H9 (cell line): Measurements from ENCODE around the gene DOK5. TPM values are rescaled to one million over a fixed set of nuclear protein-coding genes. Genes with fewer than 3 reads are reported as not detected.

ENCODE experiments used
- DNase-seq: peaks from one replicate; pipeline ENCODE4 v3.0.0-alpha.2; 2017
- H2AFZ ChIP-seq: one replicate; pipeline ENCODE4 v1.6.1; 2013; ENCODE audit warnings: mild to moderate bottlenecking, low read length, control low read depth, moderate library complexity
- H2AK5ac ChIP-seq: 2 replicates; pipeline ENCODE4 v1.6.1; 2013; ENCODE audit warnings: low read length, control low read depth, mixed read lengths; ENCODE audit not compliant: insufficient read length
- H2BK120ac ChIP-seq: one replicate; pipeline ENCODE4 v1.6.1; 2013; ENCODE audit warnings: low read depth, mild to moderate bottlenecking, low read length, control low read depth, inconsistent platforms; ENCODE audit not compliant: poor library complexity, severe bottlenecking
- H2BK12ac ChIP-seq: 2 replicates; pipeline ENCODE4 v1.6.1; 2013; ENCODE audit warnings: low read length, control low read depth, mixed read lengths, low read depth; ENCODE audit not compliant: insufficient read length
- H2BK15ac ChIP-seq: 2 replicates; pipeline ENCODE4 v1.6.1; 2013; ENCODE audit warnings: low read depth, low read length, control low read depth
- H2BK20ac ChIP-seq: one replicate; pipeline ENCODE4 v1.6.1; 2013; ENCODE audit warnings: low read depth, mild to moderate bottlenecking, low read length, control low read depth, inconsistent platforms; ENCODE audit not compliant: poor library complexity, severe bottlenecking
- H2BK5ac ChIP-seq: 2 replicates; pipeline ENCODE4 v1.6.1; 2013; ENCODE audit warnings: low read length, control low read depth, mixed read lengths; ENCODE audit not compliant: insufficient read length
- H3K14ac ChIP-seq: 2 replicates; pipeline ENCODE4 v1.6.1; 2013; ENCODE audit warnings: low read length, control low read depth; ENCODE audit not compliant: insufficient read depth
- H3K18ac ChIP-seq: 2 replicates; pipeline ENCODE4 v1.6.1; 2013; ENCODE audit warnings: low read depth, mild to moderate bottlenecking, mixed read lengths, low read length, control low read depth; ENCODE audit not compliant: insufficient read length
- H3K23ac ChIP-seq: 2 replicates; pipeline ENCODE4 v1.6.1; 2013; ENCODE audit warnings: low read length, control low read depth, mixed read lengths, low read depth; ENCODE audit not compliant: insufficient read length
- H3K23me2 ChIP-seq: 2 replicates; pipeline ENCODE4 v1.6.1; 2013; ENCODE audit warnings: low read depth, mild to moderate bottlenecking, mixed read lengths, low read length, control low read depth; ENCODE audit not compliant: insufficient read length, poor library complexity, severe bottlenecking
- H3K27ac ChIP-seq: 2 replicates; pipeline ENCODE4 v1.5.1; 2013; ENCODE audit warnings: low read length, control low read depth, mixed read lengths, low read depth; ENCODE audit not compliant: insufficient read length
- H3K27me3 ChIP-seq: 2 replicates; pipeline ENCODE4 v1.6.1; 2013; ENCODE audit warnings: low read length, control low read depth, inconsistent platforms; ENCODE audit not compliant: insufficient read depth
- H3K4ac ChIP-seq: 2 replicates; pipeline ENCODE4 v1.6.1; 2013; ENCODE audit warnings: low read depth, mild to moderate bottlenecking, control low read depth, inconsistent platforms, low read length, moderate library complexity
- H3K4me1 ChIP-seq: 2 replicates; pipeline ENCODE4 v1.6.1; 2013; ENCODE audit warnings: low read length, control low read depth, inconsistent platforms; ENCODE audit not compliant: insufficient read depth
- H3K4me2 ChIP-seq: 2 replicates; pipeline ENCODE4 v1.6.1; 2013; ENCODE audit warnings: low read length, control low read depth, mixed read lengths; ENCODE audit not compliant: insufficient read length, insufficient read depth
- H3K56ac ChIP-seq: 2 replicates; pipeline ENCODE4 v1.6.1; 2013; ENCODE audit warnings: low read depth, mild to moderate bottlenecking, mixed read lengths, low read length, control low read depth; ENCODE audit not compliant: insufficient read length
- H3K79me1 ChIP-seq: 2 replicates; pipeline ENCODE4 v1.6.1; 2013; ENCODE audit warnings: low read depth, mild to moderate bottlenecking, moderate library complexity, low read length, control low read depth, inconsistent platforms; ENCODE audit not compliant: insufficient read depth, poor library complexity, severe bottlenecking
- H3K79me2 ChIP-seq: 2 replicates; pipeline ENCODE4 v1.6.1; 2013; ENCODE audit warnings: low read length, control low read depth, inconsistent platforms; ENCODE audit not compliant: insufficient read depth
- H3K9ac ChIP-seq: 2 replicates; pipeline ENCODE4 v1.6.1; 2013; ENCODE audit warnings: low read length, control low read depth, mixed read lengths; ENCODE audit not compliant: insufficient read length; ENCODE audit errors: extremely low read depth
- H3K9me3 ChIP-seq: one replicate; pipeline ENCODE4 v1.6.1; 2013; ENCODE audit warnings: low read depth, low read length, inconsistent platforms; ENCODE audit not compliant: control insufficient read depth
- H3T11ph ChIP-seq: one replicate; pipeline ENCODE4 v1.6.1; 2013; ENCODE audit warnings: mild to moderate bottlenecking, low read length, control low read depth, inconsistent platforms
- H4K20me1 ChIP-seq: one replicate; pipeline ENCODE4 v1.6.1; 2013; ENCODE audit not compliant: control insufficient read depth, insufficient read length, insufficient read depth
- H4K5ac ChIP-seq: 2 replicates; pipeline ENCODE4 v1.6.1; 2013; ENCODE audit warnings: low read depth, mild to moderate bottlenecking, mixed read lengths, low read length, control low read depth; ENCODE audit not compliant: insufficient read length
- H4K8ac ChIP-seq: replicated peaks from 2 replicates; pipeline ENCODE4 v1.6.1; 2013; ENCODE audit warnings: low read length, control low read depth, mixed read lengths, low read depth; ENCODE audit not compliant: insufficient read length
- H4K91ac ChIP-seq: 2 replicates; pipeline ENCODE4 v1.6.1; 2013; ENCODE audit warnings: low read depth, mild to moderate bottlenecking, moderate library complexity, mixed read lengths, low read length, control low read depth; ENCODE audit not compliant: insufficient read length
- H3K27ac Mint-ChIP-seq, 3 experiments: 2 replicates in 2 of 3; 3 replicates in 1 of 3; pipeline ENCODE4 v1.8.0; 2020 to 2021; ENCODE audit warnings: mixed read lengths in 3 of 3, mild to moderate bottlenecking in 1 of 3, moderate library complexity in 1 of 3
- H3K27me3 Mint-ChIP-seq: 2 replicates; pipeline ENCODE4 v1.8.0; 2021; ENCODE audit warnings: low read depth, mild to moderate bottlenecking, moderate library complexity, mixed read lengths
- H3K36me3 Mint-ChIP-seq, 3 experiments: 2 replicates in 2 of 3; 3 replicates in 1 of 3; pipeline ENCODE4 v1.8.0; 2020 to 2021; ENCODE audit warnings: low read depth in 3 of 3, mixed read lengths in 3 of 3; ENCODE audit not compliant: insufficient read depth in 1 of 3
- H3K4me1 Mint-ChIP-seq, 2 experiments: 2 replicates each; pipeline ENCODE4 v1.8.0; 2020; ENCODE audit warnings: mixed read lengths in 2 of 2
- H3K4me3 Mint-ChIP-seq, 2 experiments: 2 replicates in 1 of 2; 3 replicates in 1 of 2; pipeline ENCODE4 v1.8.0; 2020 to 2021; ENCODE audit warnings: mild to moderate bottlenecking in 2 of 2, mixed read lengths in 2 of 2, moderate library complexity in 1 of 2
- H3K9me3 Mint-ChIP-seq, 2 experiments: 2 replicates in 1 of 2; 3 replicates in 1 of 2; pipeline ENCODE4 v1.8.0; 2020; ENCODE audit warnings: mild to moderate bottlenecking in 2 of 2, mixed read lengths in 2 of 2, moderate library complexity in 1 of 2
- WGBS: extraction: QIAGEN DNeasy Blood & Tissue Kit; methylation state at CpG from one replicate; pipeline ENCODE4 v1.1.7; 2013; ENCODE audit warnings: missing lambda C conversion rate, low lambda C conversion rate, mixed read lengths; ENCODE audit not compliant: insufficient read length; ENCODE audit errors: extremely low coverage; 5-methylcytosine and 5-hydroxymethylcytosine counted together
- total RNA-seq: library from RNA; stranded (reverse); gene quantifications from 2 replicates; pipeline ENCODE4 v1.2.1, GENCODE V29; 2021
- TF ChIP-seq, protein P1 (sequence below): fragments of 200-600 bp; sonication (generic); conservative IDR thresholded peaks from 3 replicates; pipeline ENCODE4 v1.8.0; 2021; ENCODE audit warnings: antibody characterized with exemption, mild to moderate bottlenecking

DOK5 gene
- total RNA-seq, 1 experiment from 2014 or later, result 4.5 TPM

DNA sequence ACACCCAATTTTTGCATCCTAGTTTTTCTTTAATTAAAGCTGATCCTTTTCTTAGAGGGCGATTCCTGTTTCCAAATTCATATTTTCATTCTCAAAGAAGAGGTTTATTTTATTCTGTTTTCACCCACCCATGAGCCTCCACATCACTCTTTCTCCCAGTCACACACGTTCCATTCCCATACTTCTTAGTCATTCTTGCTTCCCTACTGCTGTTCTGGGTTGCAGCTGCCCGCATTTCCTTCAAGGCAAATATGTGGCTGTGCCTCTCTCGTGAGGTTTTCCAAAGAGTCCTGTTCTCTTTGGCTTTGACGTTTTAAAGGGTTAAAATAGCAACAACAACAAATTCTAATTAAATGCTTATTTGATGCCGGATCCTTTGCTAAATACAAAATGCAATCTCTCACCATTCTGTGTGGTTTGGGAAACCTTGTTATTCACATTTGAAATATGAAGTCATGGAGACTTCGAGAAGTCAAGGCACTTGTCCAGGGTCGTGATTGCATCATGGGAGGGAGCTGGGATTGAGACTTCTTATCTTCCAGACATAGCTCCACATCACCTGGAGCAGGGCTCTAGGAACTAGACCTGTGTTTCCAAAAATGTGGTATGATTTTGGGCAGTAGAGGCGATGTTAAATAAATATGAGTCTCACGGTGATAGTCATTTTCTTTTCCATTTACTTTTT lies 126.6 kb downstream of the DOK5 start:
- H3K27me3 Mint-ChIP-seq, result no peaks in the 10 kb centered on the region
- DNase-seq, result no peak
- H2BK120ac ChIP-seq, result no peak overlapping the region
- H4K20me1 ChIP-seq, result no peaks in the 10 kb centered on the region
- no peaks in the 10 kb centered on the region for H3K4me1 Mint-ChIP-seq
- H2AK5ac ChIP-seq, result no peak overlapping the region
- H3K4me3 Mint-ChIP-seq, result no peak overlapping the region
- no peak overlapping the region for H3K4me2 ChIP-seq
- H3T11ph ChIP-seq, result no peak overlapping the region
- H2BK5ac ChIP-seq, result no peak overlapping the region
- no peaks in the 10 kb centered on the region for H3K4me1 ChIP-seq
- no peak overlapping the region for H4K91ac ChIP-seq
- WGBS, result no CpG with 5 or more reads among the region's 10 CpGs
- no peaks in the 10 kb centered on the region for H3K9me3 ChIP-seq
- no peak overlapping the region for H3K27ac Mint-ChIP-seq
- H2BK20ac ChIP-seq, result no peak overlapping the region
- no peak overlapping the region for H2BK12ac ChIP-seq
- no peak overlapping the region for H2BK15ac ChIP-seq
- no peak overlapping the region for H3K56ac ChIP-seq
- H3K79me1 ChIP-seq, result no peaks in the 10 kb centered on the region
- TF ChIP-seq, protein P1, sequence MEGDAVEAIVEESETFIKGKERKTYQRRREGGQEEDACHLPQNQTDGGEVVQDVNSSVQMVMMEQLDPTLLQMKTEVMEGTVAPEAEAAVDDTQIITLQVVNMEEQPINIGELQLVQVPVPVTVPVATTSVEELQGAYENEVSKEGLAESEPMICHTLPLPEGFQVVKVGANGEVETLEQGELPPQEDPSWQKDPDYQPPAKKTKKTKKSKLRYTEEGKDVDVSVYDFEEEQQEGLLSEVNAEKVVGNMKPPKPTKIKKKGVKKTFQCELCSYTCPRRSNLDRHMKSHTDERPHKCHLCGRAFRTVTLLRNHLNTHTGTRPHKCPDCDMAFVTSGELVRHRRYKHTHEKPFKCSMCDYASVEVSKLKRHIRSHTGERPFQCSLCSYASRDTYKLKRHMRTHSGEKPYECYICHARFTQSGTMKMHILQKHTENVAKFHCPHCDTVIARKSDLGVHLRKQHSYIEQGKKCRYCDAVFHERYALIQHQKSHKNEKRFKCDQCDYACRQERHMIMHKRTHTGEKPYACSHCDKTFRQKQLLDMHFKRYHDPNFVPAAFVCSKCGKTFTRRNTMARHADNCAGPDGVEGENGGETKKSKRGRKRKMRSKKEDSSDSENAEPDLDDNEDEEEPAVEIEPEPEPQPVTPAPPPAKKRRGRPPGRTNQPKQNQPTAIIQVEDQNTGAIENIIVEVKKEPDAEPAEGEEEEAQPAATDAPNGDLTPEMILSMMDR, result no peak
- no peak overlapping the region for H3K4ac ChIP-seq
- H3K36me3 Mint-ChIP-seq, result peaks cover 3 to 8% (median 7%) of the 10 kb centered on the region in 3 experiments
- no peaks in the 10 kb centered on the region for H3K23me2 ChIP-seq
- peaks cover 6% of the 10 kb centered on the region in 2 experiments for H3K9me3 Mint-ChIP-seq
- no peak overlapping the region for H2AFZ ChIP-seq
- no peak overlapping the region for H4K5ac ChIP-seq
- no peaks in the 10 kb centered on the region for H3K79me2 ChIP-seq
- H4K8ac ChIP-seq, result no peak overlapping the region
- no peak overlapping the region for H3K23ac ChIP-seq
- no peaks in the 10 kb centered on the region for H3K27me3 ChIP-seq
- no peak overlapping the region for H3K27ac ChIP-seq
- no peak overlapping the region for H3K14ac ChIP-seq
- H3K9ac ChIP-seq, result no peak overlapping the region
- no peak overlapping the region for H3K18ac ChIP-seq
